Measurements from ENCODE around the gene C1orf116. TPM values are rescaled to one million over a fixed set of nuclear protein-coding genes. Genes with fewer than 3 reads are reported as not detected.
"Not testable (repeated sequence)": the region's sequence is repeated elsewhere in the genome, so short reads cannot be mapped to it uniquely, and the experiment has no call there.

The C1orf116 gene
- polyA plus RNA-seq, 1 of the 3 experiments (the other 2 are of a cell fraction): 0.02 TPM

GRCh38 chr1:207045453-207045852 is 12.9 kb upstream of the C1orf116 start:
- DNase-seq: no peak
- Histone ChIP-seq H3K4me1 (ENCODE audit: control insufficient read depth in 1 of 2, insufficient read depth in 2 of 2, low read depth in 1 of 2, low read length in 1 of 2) (peaks cover 7 to 12% of the 10 kb centered on the region in 2 experiments), H2AFZ (ENCODE audit: low read depth) (no peak overlapping the region), H3K9me2 (no peaks in the 10 kb centered on the region), H3K4me3 (ENCODE audit: low read depth in 2 of 2, low read length in 1 of 2) (no peak overlapping the region), H3K4me2 (no peak overlapping the region), H3K79me2 (ENCODE audit: insufficient read depth) (peaks cover 59% of the 10 kb centered on the region), H3K36me3 (replicated peaks in 1 of 2; ENCODE audit: control insufficient read depth in 1 of 2, insufficient read depth in 2 of 2, low read length in 1 of 2) (peaks cover 45 to 54% of the 10 kb centered on the region in 2 experiments), H3K9ac (no peak overlapping the region), H3K27ac (ENCODE audit: low read depth in 2 of 2, low read length in 1 of 2) (no peak overlapping the region), H3K9me3 (no peaks in the 10 kb centered on the region), H4K20me1 (ENCODE audit: insufficient read depth) (peaks cover 13% of the 10 kb centered on the region), H3F3A (replicated peaks; ENCODE audit: insufficient read depth) (peaks cover 2% of the 10 kb centered on the region), H3K27me3 (ENCODE audit: insufficient read depth) (no peaks in the 10 kb centered on the region)
- no peak for TF ChIP-seq EZH2phosphoT487 (IDR thresholded peaks at IDR 0.05; ENCODE audit: borderline replicate concordance, low read depth)
- TF ChIP-seq CTCF (IDR thresholded peaks at IDR 0.05): no peak
- TF ChIP-seq ZBTB33 (IDR thresholded peaks at IDR 0.05; ENCODE audit: borderline replicate concordance, low read depth): no peak
- TF ChIP-seq TCF12 (IDR thresholded peaks at IDR 0.05): no peak
- no peak for TF ChIP-seq POLR2AphosphoS5 (IDR thresholded peaks at IDR 0.05; ENCODE audit: low read depth, low read length)
- TF ChIP-seq RFX5 (IDR thresholded peaks at IDR 0.05; ENCODE audit: low read length): no peak
- TF ChIP-seq NRF1 (IDR thresholded peaks at IDR 0.05; ENCODE audit: low read depth, low read length): no peak
- TF ChIP-seq MAX (IDR thresholded peaks at IDR 0.05; ENCODE audit: low read depth): no peak
- no peak for TF ChIP-seq MEF2A (IDR thresholded peaks at IDR 0.05; ENCODE audit: borderline replicate concordance, low read depth)
- no peak for TF ChIP-seq SIN3A (IDR thresholded peaks at IDR 0.05; ENCODE audit: borderline replicate concordance, low read depth, low read length)
- no peak for TF ChIP-seq FOSL2 (IDR thresholded peaks at IDR 0.05; ENCODE audit: borderline replicate concordance, low read depth)
- TF ChIP-seq SMC3 (IDR thresholded peaks at IDR 0.05; ENCODE audit: low read depth, low read length): no peak
- no peak for TF ChIP-seq GATA2 (CRISPR knock-in tag; IDR thresholded peaks at IDR 0.05)
- no peak for TF ChIP-seq IRF3 (IDR thresholded peaks at IDR 0.05; ENCODE audit: low read depth, low read length)
- TF ChIP-seq RAD21 (IDR thresholded peaks at IDR 0.05; ENCODE audit: low read length): no peak
- TF ChIP-seq MXI1 (IDR thresholded peaks at IDR 0.05; ENCODE audit: low read depth, low read length): no peak
- TF ChIP-seq JUND (IDR thresholded peaks at IDR 0.05): no peak
- ChIA-PET CTCF (interaction anchor here (1.4 kb wide), 1 partner anchor 454 kb away, joined by 3 read pairs; no protein-coding TSS in a partner anchor), POLR2A (no interaction called here)
- WGBS (ENCODE audit: low lambda C conversion rate): 87% methylated on average over 2 of the region's 2 CpGs

GRCh38 chr1:207041397-207041796 is 8.8 kb upstream of the C1orf116 start:
- H3K27ac ChIP-seq (ENCODE audit: low read depth in 2 of 2, low read length in 1 of 2); H3K4me1 ChIP-seq (ENCODE audit: control insufficient read depth in 1 of 2, insufficient read depth in 2 of 2, low read depth in 1 of 2, low read length in 1 of 2); H3K9me3 ChIP-seq; H4K20me1 ChIP-seq (ENCODE audit: insufficient read depth); H3F3A ChIP-seq (replicated peaks; ENCODE audit: insufficient read depth); H3K27me3 ChIP-seq (ENCODE audit: insufficient read depth); H3K9ac ChIP-seq; H3K4me2 ChIP-seq; H3K4me3 ChIP-seq (ENCODE audit: low read depth in 2 of 2, low read length in 1 of 2); POLR2A ChIA-PET; DNase-seq; H2AFZ ChIP-seq (ENCODE audit: low read depth); H3K9me2 ChIP-seq: not testable (repeated sequence)
- 79% methylated on average over 2 of the region's 2 CpGs for WGBS (ENCODE audit: low lambda C conversion rate)
- peaks cover 21 to 23% of the 10 kb centered on the region in 2 experiments for H3K36me3 ChIP-seq (replicated peaks in 1 of 2; ENCODE audit: control insufficient read depth in 1 of 2, insufficient read depth in 2 of 2, low read length in 1 of 2)
- H3K79me2 ChIP-seq (ENCODE audit: insufficient read depth): peaks cover 19% of the 10 kb centered on the region
- CTCF ChIA-PET: interaction anchor here (1.0 kb wide), 1 partner anchor 12 kb away, joined by 3 read pairs; the partner anchor contains the start of gene PFKFB2

Data from SK-N-SH (cell line).